ENCODE measurements around the gene KIAA1614.

Gene KIAA1614

GRCh38 chr1:180899262-180899661 is 13.4 kb upstream of the KIAA1614 start:
- H3K27ac ChIP-seq = no peak overlapping the region
- TF ChIP-seq ZFX (IDR thresholded peaks at IDR 0.05) (no peak), CTCF (conservative IDR thresholded peaks at IDR 0.05) (no peak)

- no peak for TF ChIP-seq ZFX (IDR thresholded peaks at IDR 0.05)
- no peak for TF ChIP-seq CTCF (conservative IDR thresholded peaks at IDR 0.05)
- no peak overlapping the region for H3K27ac ChIP-seq
Measured at GRCh38 chr1:180901076-180901990, 11.4 kb upstream of the KIAA1614 start.

GRCh38 chr1:180902541-180902940 is 10.2 kb upstream of the KIAA1614 start:
- no peak overlapping the region for H3K27ac ChIP-seq
- no peak for TF ChIP-seq CTCF (conservative IDR thresholded peaks at IDR 0.05)
- no peak for TF ChIP-seq ZFX (IDR thresholded peaks at IDR 0.05)

- H3K27ac ChIP-seq = no peak overlapping the region
- TF ChIP-seq ZFX (IDR thresholded peaks at IDR 0.05) (no peak), CTCF (conservative IDR thresholded peaks at IDR 0.05) (no peak)
Measured at GRCh38 chr1:180905927-180906326, 6.8 kb upstream of the KIAA1614 start.

GRCh38 chr1:180906511-180906910 is 6.2 kb upstream of the KIAA1614 start:
- H3K27ac ChIP-seq = no peak overlapping the region
- TF ChIP-seq CTCF (conservative IDR thresholded peaks at IDR 0.05) (no peak), ZFX (IDR thresholded peaks at IDR 0.05) (no peak)

GRCh38 chr1:180907313-180908055 is 5.2 kb upstream of the KIAA1614 start:
- TF ChIP-seq ZFX (IDR thresholded peaks at IDR 0.05) (no peak), CTCF (conservative IDR thresholded peaks at IDR 0.05) (no peak)
- H3K27ac ChIP-seq = no peak overlapping the region
